ENCODE results near the gene FSD1L. TPM values are rescaled to one million over a fixed set of nuclear protein-coding genes. Genes with fewer than 3 reads are reported as not detected.

The FSD1L gene
- polyA plus RNA-seq, 1 donor (not counting 4 experiments of a cell fraction or from before 2014, with no cell fraction given): 5.2 TPM

DNA sequence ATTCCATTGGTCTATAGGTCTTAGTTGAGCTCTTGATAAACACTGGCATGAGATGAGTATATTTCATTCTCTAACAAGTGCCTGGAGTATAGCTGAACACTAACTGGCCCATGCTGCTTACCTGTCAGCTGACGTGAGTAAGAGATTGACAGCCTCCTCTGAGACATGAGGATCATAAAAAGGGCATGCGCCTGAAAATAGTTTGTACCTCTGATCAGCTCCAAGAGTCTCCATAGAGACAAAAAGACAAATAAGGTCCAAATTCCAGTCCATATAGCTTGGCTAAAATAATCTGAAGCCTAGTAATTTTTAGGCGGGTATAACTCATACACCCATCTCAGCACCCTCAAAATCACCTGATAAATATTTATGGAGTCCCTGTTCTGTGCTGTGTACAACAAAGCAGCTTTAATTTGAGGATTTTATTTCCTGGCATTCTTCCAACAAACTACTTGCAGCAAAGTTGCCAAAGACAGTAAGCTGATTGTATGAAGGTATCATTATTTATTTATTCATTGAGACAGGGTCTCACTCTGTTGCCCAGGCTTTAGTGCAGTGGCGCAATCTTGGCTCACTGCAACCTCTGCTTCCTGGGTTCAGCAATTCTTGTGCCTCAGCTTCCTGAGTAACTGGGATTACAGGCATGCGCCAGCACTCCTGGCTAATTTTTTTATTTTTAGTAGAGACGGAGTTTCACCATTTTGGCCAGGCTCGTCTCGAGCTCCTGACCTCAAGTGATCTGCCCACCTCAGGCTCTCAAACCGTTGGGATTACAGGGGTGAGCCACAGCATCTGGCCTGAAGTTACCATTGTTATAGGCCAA, 16.2 kb upstream of the FSD1L start:
- H3K27ac ChIP-seq (ENCODE audit: control insufficient read depth, insufficient read depth, low read length): no peak overlapping the region
- TF ChIP-seq EZH2 (IDR thresholded peaks at IDR 0.05; ENCODE audit: low read length): no peak
- TF ChIP-seq, protein P1, sequence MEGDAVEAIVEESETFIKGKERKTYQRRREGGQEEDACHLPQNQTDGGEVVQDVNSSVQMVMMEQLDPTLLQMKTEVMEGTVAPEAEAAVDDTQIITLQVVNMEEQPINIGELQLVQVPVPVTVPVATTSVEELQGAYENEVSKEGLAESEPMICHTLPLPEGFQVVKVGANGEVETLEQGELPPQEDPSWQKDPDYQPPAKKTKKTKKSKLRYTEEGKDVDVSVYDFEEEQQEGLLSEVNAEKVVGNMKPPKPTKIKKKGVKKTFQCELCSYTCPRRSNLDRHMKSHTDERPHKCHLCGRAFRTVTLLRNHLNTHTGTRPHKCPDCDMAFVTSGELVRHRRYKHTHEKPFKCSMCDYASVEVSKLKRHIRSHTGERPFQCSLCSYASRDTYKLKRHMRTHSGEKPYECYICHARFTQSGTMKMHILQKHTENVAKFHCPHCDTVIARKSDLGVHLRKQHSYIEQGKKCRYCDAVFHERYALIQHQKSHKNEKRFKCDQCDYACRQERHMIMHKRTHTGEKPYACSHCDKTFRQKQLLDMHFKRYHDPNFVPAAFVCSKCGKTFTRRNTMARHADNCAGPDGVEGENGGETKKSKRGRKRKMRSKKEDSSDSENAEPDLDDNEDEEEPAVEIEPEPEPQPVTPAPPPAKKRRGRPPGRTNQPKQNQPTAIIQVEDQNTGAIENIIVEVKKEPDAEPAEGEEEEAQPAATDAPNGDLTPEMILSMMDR (optimal IDR thresholded peaks at IDR 0.05 in 1 of 3, IDR thresholded peaks at IDR 0.05 in 1 of 3, conservative IDR thresholded peaks at IDR 0.05 in 1 of 3; ENCODE audit: extremely low read depth in 1 of 3, insufficient read depth in 2 of 3, low read length in 3 of 3): no peak
- H2AFZ ChIP-seq (ENCODE audit: control insufficient read depth, low read length): no peak overlapping the region
- no peaks in the 10 kb centered on the region for H3K79me2 ChIP-seq (ENCODE audit: control insufficient read depth, insufficient read depth, low read length)
- no peak overlapping the region for H3K4me3 ChIP-seq (ENCODE audit: control insufficient read depth in 2 of 3, extremely low read depth in 1 of 3, insufficient read depth in 2 of 3, low read depth in 1 of 3, low read length in 3 of 3)
- DNase-seq (ENCODE audit: low read depth, low spot score) (no peak), FAIRE-seq (no peak)
- no peak overlapping the region for H3K4me2 ChIP-seq (ENCODE audit: control insufficient read depth, extremely low read depth, insufficient read depth, low read depth, low read length)
- H3K36me3 ChIP-seq (ENCODE audit: control insufficient read depth in 2 of 2, extremely low read depth in 1 of 2, insufficient read depth in 2 of 2, low read length in 2 of 2): no peaks in the 10 kb centered on the region
- H3K4me1 ChIP-seq (ENCODE audit: control insufficient read depth, extremely low read depth, insufficient read depth, low read length): no peaks in the 10 kb centered on the region
- no peaks in the 10 kb centered on the region for H3K9me1 ChIP-seq (ENCODE audit: control insufficient read depth, extremely low read depth, insufficient read depth, low read length)
- no peak overlapping the region for H3K9ac ChIP-seq (ENCODE audit: control insufficient read depth, extremely low read depth, insufficient read depth, low read length)
- no peaks in the 10 kb centered on the region for H4K20me1 ChIP-seq (ENCODE audit: control insufficient read depth, extremely low read depth, insufficient read depth, low read length)
- dilution Hi-C loops (cut with MboI; ENCODE audit: extremely low pct_ligation_motif_present, low sequenced_read_pairs): no loop called here
- no peaks in the 10 kb centered on the region for H3K9me3 ChIP-seq (ENCODE audit: control insufficient read depth, low read depth, low read length)
- H3K27me3 ChIP-seq (ENCODE audit: control insufficient read depth, extremely low read depth, insufficient read depth, low read length): no peaks in the 10 kb centered on the region

DNA sequence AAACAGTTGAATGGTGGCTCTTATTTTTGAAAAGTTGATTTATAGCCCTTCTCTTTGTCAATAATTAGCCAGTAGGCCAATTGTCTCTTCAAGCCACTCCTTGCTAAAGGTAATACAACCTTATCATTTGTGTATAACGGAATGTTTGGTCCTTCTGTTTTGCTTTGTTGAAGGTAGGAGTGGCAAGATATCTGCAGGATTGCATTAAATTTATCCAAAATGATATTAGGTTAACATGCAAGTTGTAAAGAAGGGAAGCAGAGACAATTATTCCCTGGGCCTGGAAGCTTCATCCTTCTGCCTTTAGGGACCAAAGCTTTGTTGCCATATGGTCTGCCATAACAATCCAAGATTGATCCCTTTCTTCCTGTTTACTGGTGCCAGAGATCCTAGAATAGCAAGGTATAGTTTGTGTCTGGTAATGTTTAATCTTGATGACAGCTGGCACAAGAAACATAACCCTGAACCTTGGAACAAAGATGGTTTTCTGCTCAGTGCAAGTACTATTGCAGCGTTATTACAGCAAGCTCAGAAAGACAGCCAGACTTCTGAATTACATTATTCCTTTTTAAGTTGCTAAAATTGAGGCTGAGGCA, 15.5 kb upstream of the FSD1L start:
- Histone ChIP-seq H3K79me2 (ENCODE audit: control insufficient read depth, insufficient read depth, low read length) (no peaks in the 10 kb centered on the region), H3K9me1 (ENCODE audit: control insufficient read depth, extremely low read depth, insufficient read depth, low read length) (no peaks in the 10 kb centered on the region), H4K20me1 (ENCODE audit: control insufficient read depth, extremely low read depth, insufficient read depth, low read length) (no peaks in the 10 kb centered on the region), H3K27ac (ENCODE audit: control insufficient read depth, insufficient read depth, low read length) (no peak overlapping the region), H3K4me3 (ENCODE audit: control insufficient read depth in 2 of 3, extremely low read depth in 1 of 3, insufficient read depth in 2 of 3, low read depth in 1 of 3, low read length in 3 of 3) (no peak overlapping the region), H2AFZ (ENCODE audit: control insufficient read depth, low read length) (no peak overlapping the region), H3K9me3 (ENCODE audit: control insufficient read depth, low read depth, low read length) (no peaks in the 10 kb centered on the region), H3K4me2 (ENCODE audit: control insufficient read depth, extremely low read depth, insufficient read depth, low read depth, low read length) (no peak overlapping the region), H3K4me1 (ENCODE audit: control insufficient read depth, extremely low read depth, insufficient read depth, low read length) (no peaks in the 10 kb centered on the region), H3K9ac (ENCODE audit: control insufficient read depth, extremely low read depth, insufficient read depth, low read length) (no peak overlapping the region), H3K27me3 (ENCODE audit: control insufficient read depth, extremely low read depth, insufficient read depth, low read length) (no peaks in the 10 kb centered on the region), H3K36me3 (ENCODE audit: control insufficient read depth in 2 of 2, extremely low read depth in 1 of 2, insufficient read depth in 2 of 2, low read length in 2 of 2) (no peaks in the 10 kb centered on the region)
- no peak for TF ChIP-seq EZH2 (IDR thresholded peaks at IDR 0.05; ENCODE audit: low read length)
- DNase-seq (ENCODE audit: low read depth, low spot score): no peak
- dilution Hi-C loops (cut with MboI; ENCODE audit: extremely low pct_ligation_motif_present, low sequenced_read_pairs): no loop called here
- no peak for FAIRE-seq
